ENCODE data around the gene SEPTIN2. TPM values are rescaled to one million over a fixed set of nuclear protein-coding genes. Genes with fewer than 3 reads are reported as not detected.
"Not testable (repeated sequence)": the region's sequence is repeated elsewhere in the genome, so short reads cannot be mapped to it uniquely, and the experiment has no call there.

Gene SEPTIN2
- total RNA-seq, 1 donor from 2014 or later = 487 TPM

GRCh38 chr2:241291977-241292376 lies 23.7 kb upstream of the SEPTIN2 start:
- TF ChIP-seq, protein P1, sequence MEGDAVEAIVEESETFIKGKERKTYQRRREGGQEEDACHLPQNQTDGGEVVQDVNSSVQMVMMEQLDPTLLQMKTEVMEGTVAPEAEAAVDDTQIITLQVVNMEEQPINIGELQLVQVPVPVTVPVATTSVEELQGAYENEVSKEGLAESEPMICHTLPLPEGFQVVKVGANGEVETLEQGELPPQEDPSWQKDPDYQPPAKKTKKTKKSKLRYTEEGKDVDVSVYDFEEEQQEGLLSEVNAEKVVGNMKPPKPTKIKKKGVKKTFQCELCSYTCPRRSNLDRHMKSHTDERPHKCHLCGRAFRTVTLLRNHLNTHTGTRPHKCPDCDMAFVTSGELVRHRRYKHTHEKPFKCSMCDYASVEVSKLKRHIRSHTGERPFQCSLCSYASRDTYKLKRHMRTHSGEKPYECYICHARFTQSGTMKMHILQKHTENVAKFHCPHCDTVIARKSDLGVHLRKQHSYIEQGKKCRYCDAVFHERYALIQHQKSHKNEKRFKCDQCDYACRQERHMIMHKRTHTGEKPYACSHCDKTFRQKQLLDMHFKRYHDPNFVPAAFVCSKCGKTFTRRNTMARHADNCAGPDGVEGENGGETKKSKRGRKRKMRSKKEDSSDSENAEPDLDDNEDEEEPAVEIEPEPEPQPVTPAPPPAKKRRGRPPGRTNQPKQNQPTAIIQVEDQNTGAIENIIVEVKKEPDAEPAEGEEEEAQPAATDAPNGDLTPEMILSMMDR (IDR thresholded peaks at IDR 0.05; ENCODE audit: unreplicated experiment) = no peak
- H3K27ac Mint-ChIP-seq (ENCODE audit: unreplicated experiment) = no peak overlapping the region
- H3K4me3 Mint-ChIP-seq (ENCODE audit: unreplicated experiment) = no peak overlapping the region

GRCh38 chr2:241293378-241293797 lies 22.3 kb upstream of the SEPTIN2 start:
- H3K9me3 Mint-ChIP-seq (ENCODE audit: unreplicated experiment); H3K36me3 Mint-ChIP-seq (ENCODE audit: low read depth, unreplicated experiment); H3K27me3 Mint-ChIP-seq (ENCODE audit: unreplicated experiment); DNase-seq (ENCODE audit: low spot score); H3K27ac Mint-ChIP-seq (ENCODE audit: unreplicated experiment); H3K4me3 Mint-ChIP-seq (ENCODE audit: unreplicated experiment): not testable (repeated sequence)
- peaks cover 16% of the 10 kb centered on the region for H3K4me1 Mint-ChIP-seq (ENCODE audit: unreplicated experiment)

More at GRCh38 chr2:241291977-241292376, 23.7 kb upstream of the SEPTIN2 start:
- peaks cover 20% of the 10 kb centered on the region for H3K4me1 Mint-ChIP-seq (ENCODE audit: unreplicated experiment)
- no peak for DNase-seq (ENCODE audit: low spot score)
- no peaks in the 10 kb centered on the region for H3K9me3 Mint-ChIP-seq (ENCODE audit: unreplicated experiment)
- H3K27me3 Mint-ChIP-seq (ENCODE audit: unreplicated experiment) = no peaks in the 10 kb centered on the region
- H3K36me3 Mint-ChIP-seq (ENCODE audit: low read depth, unreplicated experiment) = no peaks in the 10 kb centered on the region

GRCh38 chr2:241295326-241296095 lies 20.2 kb upstream of the SEPTIN2 start:
- H3K4me3 Mint-ChIP-seq (ENCODE audit: unreplicated experiment) = no peak overlapping the region
- H3K9me3 Mint-ChIP-seq (ENCODE audit: unreplicated experiment) = no peaks in the 10 kb centered on the region
- no peaks in the 10 kb centered on the region for H3K27me3 Mint-ChIP-seq (ENCODE audit: unreplicated experiment)
- H3K27ac Mint-ChIP-seq (ENCODE audit: unreplicated experiment) = no peak overlapping the region
- H3K4me1 Mint-ChIP-seq (ENCODE audit: unreplicated experiment) = peaks cover 8% of the 10 kb centered on the region
- no peaks in the 10 kb centered on the region for H3K36me3 Mint-ChIP-seq (ENCODE audit: low read depth, unreplicated experiment)
- DNase-seq (ENCODE audit: low spot score) = no peak
- TF ChIP-seq, protein P1 (IDR thresholded peaks at IDR 0.05; ENCODE audit: unreplicated experiment) = no peak

DNA sequence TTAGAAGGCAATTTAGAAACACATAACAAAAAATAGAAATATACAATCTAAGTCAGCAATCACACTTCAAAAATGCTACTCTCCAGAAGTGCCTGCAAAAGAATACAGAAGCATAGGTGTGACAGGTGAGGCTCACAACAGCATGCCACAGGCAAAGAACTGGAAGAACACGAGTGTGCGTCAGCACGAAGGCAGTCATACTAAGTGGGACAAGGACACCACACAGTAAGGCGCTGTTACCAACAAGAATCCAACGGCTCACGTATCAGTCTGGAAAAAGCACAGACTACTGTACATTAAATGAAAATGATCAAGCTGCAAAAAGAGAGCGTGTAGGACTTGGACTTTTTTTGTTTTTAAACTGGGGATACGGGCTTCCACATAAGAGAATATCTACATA lies 19.0 kb upstream of the SEPTIN2 start:
- H3K27ac Mint-ChIP-seq (ENCODE audit: unreplicated experiment) = no peak overlapping the region
- no peaks in the 10 kb centered on the region for H3K27me3 Mint-ChIP-seq (ENCODE audit: unreplicated experiment)
- H3K4me1 Mint-ChIP-seq (ENCODE audit: unreplicated experiment) = peaks cover 7% of the 10 kb centered on the region
- no peak overlapping the region for H3K4me3 Mint-ChIP-seq (ENCODE audit: unreplicated experiment)
- DNase-seq (ENCODE audit: low spot score) = no peak
- TF ChIP-seq, protein P1 (IDR thresholded peaks at IDR 0.05; ENCODE audit: unreplicated experiment) = no peak
- no peaks in the 10 kb centered on the region for H3K9me3 Mint-ChIP-seq (ENCODE audit: unreplicated experiment)
- H3K36me3 Mint-ChIP-seq (ENCODE audit: low read depth, unreplicated experiment) = no peaks in the 10 kb centered on the region

DNA sequence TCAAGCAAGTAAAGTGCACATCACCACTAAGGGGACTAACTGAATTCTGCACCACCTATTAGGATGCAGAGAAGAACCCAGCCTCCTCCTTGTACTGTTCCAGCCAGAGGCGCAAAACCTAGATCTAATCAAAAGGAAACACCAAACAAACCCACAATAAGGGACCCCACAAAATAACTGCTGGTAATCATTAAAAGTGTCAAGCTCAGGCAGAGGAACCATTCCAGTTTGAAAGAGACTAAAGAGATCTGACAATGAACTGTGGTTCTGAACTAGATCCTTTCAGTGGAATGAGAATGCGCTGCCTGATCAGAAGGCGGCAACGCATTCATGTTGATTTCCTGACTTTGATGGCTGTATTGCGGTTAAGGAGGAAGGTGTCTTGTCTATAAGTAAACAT lies 17.1 kb upstream of the SEPTIN2 start:
- no peak overlapping the region for H3K27ac Mint-ChIP-seq (ENCODE audit: unreplicated experiment)
- no peak for DNase-seq (ENCODE audit: low spot score)
- H3K27me3 Mint-ChIP-seq (ENCODE audit: unreplicated experiment) = no peaks in the 10 kb centered on the region
- no peak overlapping the region for H3K4me3 Mint-ChIP-seq (ENCODE audit: unreplicated experiment)
- TF ChIP-seq, protein P1 (IDR thresholded peaks at IDR 0.05; ENCODE audit: unreplicated experiment) = no peak
- H3K9me3 Mint-ChIP-seq (ENCODE audit: unreplicated experiment) = no peaks in the 10 kb centered on the region
- H3K4me1 Mint-ChIP-seq (ENCODE audit: unreplicated experiment) = peaks cover 11% of the 10 kb centered on the region
- H3K36me3 Mint-ChIP-seq (ENCODE audit: low read depth, unreplicated experiment) = no peaks in the 10 kb centered on the region
